Ovary (tissue), 3 donors: Measurements from ENCODE around the gene S1PR5.

Source experiments
- CTCF ChIP-seq, 3 donors: fragments of 450-650 bp in 2 of 3; fragments of 200-600 bp in 1 of 3; IDR thresholded peaks; one replicate each; pipeline versions ENCODE4 v1.5.1 to v1.8.0; 2016 to 2022; ENCODE audit warnings: antibody characterized with exemption in 3 of 3, mild to moderate bottlenecking in 1 of 3
- POLR2A ChIP-seq: fragments of 450-650 bp; IDR thresholded peaks from one replicate; pipeline ENCODE4 v1.6.1; 2017; ENCODE audit warnings: antibody characterized with exemption, mild to moderate bottlenecking, moderate library complexity
- donor health status: DM: no; HTN: no; CAD: no.

- TF ChIP-seq CTCF (IDR thresholded peaks at IDR 0.05) = no peak
- no peak for TF ChIP-seq POLR2A
Observed at GRCh38 chr19:10471909-10472308, 45.3 kb downstream of the S1PR5 start.
